MM.1S (cell line): Measurements from ENCODE around the gene SPAG16.

Experiments
- DNase-seq: peaks from one replicate; pipeline ENCODE4 v3.0.0-alpha.2; 2015
- H2AFZ ChIP-seq: fragments of 300-600 bp; sonication (generic); 2 replicates; pipeline ENCODE4 v1.6.0; 2016; ENCODE audit warnings: antibody characterized with exemption, low read length
- H3F3A ChIP-seq: fragments of 300-600 bp; sonication (generic); 2 replicates; pipeline ENCODE4 v1.6.1; 2016; ENCODE audit warnings: mild to moderate bottlenecking, antibody characterized with exemption, low read length, moderate library complexity, mixed read lengths; ENCODE audit not compliant: insufficient read depth
- H3K27ac ChIP-seq: fragments of 300-600 bp; sonication (generic); 2 replicates; pipeline ENCODE4 v1.5.1; 2016; ENCODE audit warnings: mild to moderate bottlenecking, low read length
- H3K27me3 ChIP-seq: fragments of 300-600 bp; sonication (generic); replicated peaks from 2 replicates; pipeline ENCODE4 v1.6.0; 2016; ENCODE audit warnings: low read length; ENCODE audit not compliant: insufficient read depth
- H3K36me3 ChIP-seq: fragments of 300-600 bp; sonication (generic); replicated peaks from 2 replicates; pipeline ENCODE4 v1.6.1; 2016; ENCODE audit warnings: mild to moderate bottlenecking, low read length, mixed read lengths; ENCODE audit not compliant: insufficient read depth
- H3K4me1 ChIP-seq: fragments of 300-600 bp; sonication (generic); 2 replicates; pipeline ENCODE4 v1.6.1; 2016; ENCODE audit warnings: low read length, mixed read lengths
- H3K4me2 ChIP-seq: fragments of 300-600 bp; sonication (generic); 2 replicates; pipeline ENCODE4 v1.6.0; 2016; ENCODE audit warnings: low read depth, low read length
- H3K4me3 ChIP-seq: fragments of 300-600 bp; sonication (generic); 2 replicates; pipeline ENCODE4 v1.5.1; 2016; ENCODE audit warnings: low read length, mixed read lengths
- H3K79me2 ChIP-seq: fragments of 300-600 bp; sonication (generic); 2 replicates; pipeline ENCODE4 v1.6.1; 2016; ENCODE audit warnings: mixed run types, low read length, mixed read lengths
- H3K9ac ChIP-seq: fragments of 300-600 bp; sonication (generic); 2 replicates; pipeline ENCODE4 v1.6.1; 2016; ENCODE audit warnings: low read length, mixed read lengths
- H3K9me2 ChIP-seq: fragments of 300-600 bp; sonication (generic); replicated peaks from 2 replicates; pipeline ENCODE4 v1.6.1; 2016; ENCODE audit warnings: mild to moderate bottlenecking, low read length, mixed read lengths; ENCODE audit not compliant: insufficient read depth
- H3K9me3 ChIP-seq: fragments of 300-600 bp; sonication (generic); replicated peaks from 2 replicates; pipeline ENCODE4 v1.6.1; 2016; ENCODE audit warnings: mild to moderate bottlenecking, low read length, mixed read lengths; ENCODE audit not compliant: insufficient read depth
- H4K20me1 ChIP-seq: fragments of 300-600 bp; sonication (generic); 2 replicates; pipeline ENCODE4 v1.6.1; 2016; ENCODE audit warnings: mild to moderate bottlenecking, low read length, moderate library complexity, mixed read lengths; ENCODE audit not compliant: insufficient read depth
- CTCF ChIP-seq: fragments of 300-600 bp; sonication (generic); IDR thresholded peaks from 2 replicates; pipeline ENCODE4 v1.5.1; 2016; ENCODE audit warnings: antibody characterized with exemption, low read length, mixed read lengths
- EZH2 ChIP-seq: fragments of 300-600 bp; sonication (generic); optimal IDR thresholded peaks from 2 replicates; pipeline ENCODE3; 2017; ENCODE audit warnings: low read depth, mild to moderate bottlenecking, antibody characterized with exemption, low read length, mixed read lengths
- EZH2phosphoT487 ChIP-seq: fragments of 300-600 bp; sonication (generic); IDR thresholded peaks from 2 replicates; pipeline ENCODE4 v1.6.1; 2018; ENCODE audit warnings: antibody characterized with exemption, low read length

SPAG16 gene

GRCh38 chr2:214031566-214031965 lies 747.3 kb downstream of the SPAG16 start:
- Histone ChIP-seq H3K9me3 (no peaks in the 10 kb centered on the region), H3K27ac (no peak overlapping the region), H3K79me2 (no peaks in the 10 kb centered on the region), H3K36me3 (no peaks in the 10 kb centered on the region), H3K4me1 (no peaks in the 10 kb centered on the region), H4K20me1 (no peaks in the 10 kb centered on the region), H3K9ac (no peak overlapping the region), H3K4me2 (no peak overlapping the region), H2AFZ (no peak overlapping the region), H3K4me3 (no peak overlapping the region), H3F3A (no peaks in the 10 kb centered on the region), H3K9me2 (no peaks in the 10 kb centered on the region), H3K27me3 (no peaks in the 10 kb centered on the region)
- no peak for DNase-seq
- TF ChIP-seq EZH2phosphoT487 (no peak), CTCF (no peak), EZH2 (no peak)

- Histone ChIP-seq H4K20me1 (no peaks in the 10 kb centered on the region), H3K27ac (no peak overlapping the region), H3F3A (no peaks in the 10 kb centered on the region), H3K9me2 (no peaks in the 10 kb centered on the region), H3K4me3 (no peak overlapping the region), H3K27me3 (no peaks in the 10 kb centered on the region), H3K4me2 (no peak overlapping the region), H3K9ac (no peak overlapping the region), H3K79me2 (no peaks in the 10 kb centered on the region), H2AFZ (no peak overlapping the region), H3K36me3 (no peaks in the 10 kb centered on the region), H3K4me1 (no peaks in the 10 kb centered on the region), H3K9me3 (no peaks in the 10 kb centered on the region)
- no peak for DNase-seq
- no peak for TF ChIP-seq EZH2
- no peak for TF ChIP-seq EZH2phosphoT487
- TF ChIP-seq CTCF: no peak
Measured at GRCh38 chr2:214034417-214034816, 750.2 kb downstream of the SPAG16 start.

GRCh38 chr2:214035091-214035852 lies 751.0 kb downstream of the SPAG16 start:
- H3K79me2 ChIP-seq: no peaks in the 10 kb centered on the region
- H3K9ac ChIP-seq: no peak overlapping the region
- no peaks in the 10 kb centered on the region for H3K9me3 ChIP-seq
- no peaks in the 10 kb centered on the region for H4K20me1 ChIP-seq
- H3K9me2 ChIP-seq: no peaks in the 10 kb centered on the region
- H3K27ac ChIP-seq: no peak overlapping the region
- no peaks in the 10 kb centered on the region for H3K4me1 ChIP-seq
- no peak overlapping the region for H2AFZ ChIP-seq
- H3F3A ChIP-seq: no peaks in the 10 kb centered on the region
- TF ChIP-seq EZH2 (no peak), CTCF (no peak), EZH2phosphoT487 (no peak)
- H3K27me3 ChIP-seq: no peaks in the 10 kb centered on the region
- H3K36me3 ChIP-seq: no peaks in the 10 kb centered on the region
- H3K4me2 ChIP-seq: no peak overlapping the region
- H3K4me3 ChIP-seq: no peak overlapping the region
- no peak for DNase-seq
